DOHH2 (cell line): Measurements from ENCODE around the gene NOB1.

ENCODE experiments used
- CTCF ChIP-seq: fragments of 200-600 bp; sonication (generic); IDR thresholded peaks from one replicate; pipeline ENCODE4 v1.5.1; 2014; ENCODE audit warnings: antibody characterized with exemption, mild to moderate bottlenecking, low read depth, low read length; ENCODE audit not compliant: poor library complexity, severe bottlenecking
- EZH2phosphoT487 ChIP-seq: fragments of 200-600 bp; sonication (generic); IDR thresholded peaks from 2 replicates; pipeline ENCODE4 v1.6.1; 2017; ENCODE audit warnings: borderline replicate concordance, mild to moderate bottlenecking, antibody characterized with exemption, low read length, moderate library complexity, mixed read lengths

- TF ChIP-seq CTCF: no peak
- TF ChIP-seq EZH2phosphoT487: no peak
These were observed 30.3 kb downstream of the NOB1 start for GRCh38 chr16:69724414-69724873.
